Renal cortex interstitium (tissue), 11 donors: ENCODE measurements around the gene ANKRD29. TPM values are rescaled to one million over a fixed set of nuclear protein-coding genes. Genes with fewer than 3 reads are reported as not detected.
"Not testable (repeated sequence)": the region's sequence is repeated elsewhere in the genome, so short reads cannot be mapped to it uniquely, and the experiment has no call there.

ENCODE experiments used
- DNase-seq, 11 donors: peaks; one replicate each; pipeline ENCODE4 v3.0.0-alpha.2; 2013; ENCODE audit warnings: low read depth in 9 of 11, low spot score in 4 of 11; ENCODE audit errors: extremely low read depth in 1 of 11
- polyA plus RNA-seq, 3 donors: library from polyadenylated mRNA; unstranded; fragments of 120-200 nt; gene quantifications; one replicate each; pipeline ENCODE4 v1.2.1, GENCODE V29; 2013; ENCODE audit not compliant: insufficient read length in 3 of 3

The ANKRD29 gene
- polyA plus RNA-seq, 3 donors, result 0.72 to 1.3 (median 0.95) TPM

- DNase-seq, result no peak
These were observed 10.5 kb downstream of the ANKRD29 start for GRCh38 chr18:23652232-23652631.

- no peak for DNase-seq
These were observed 11.5 kb downstream of the ANKRD29 start for GRCh38 chr18:23650968-23651927.

DNA sequence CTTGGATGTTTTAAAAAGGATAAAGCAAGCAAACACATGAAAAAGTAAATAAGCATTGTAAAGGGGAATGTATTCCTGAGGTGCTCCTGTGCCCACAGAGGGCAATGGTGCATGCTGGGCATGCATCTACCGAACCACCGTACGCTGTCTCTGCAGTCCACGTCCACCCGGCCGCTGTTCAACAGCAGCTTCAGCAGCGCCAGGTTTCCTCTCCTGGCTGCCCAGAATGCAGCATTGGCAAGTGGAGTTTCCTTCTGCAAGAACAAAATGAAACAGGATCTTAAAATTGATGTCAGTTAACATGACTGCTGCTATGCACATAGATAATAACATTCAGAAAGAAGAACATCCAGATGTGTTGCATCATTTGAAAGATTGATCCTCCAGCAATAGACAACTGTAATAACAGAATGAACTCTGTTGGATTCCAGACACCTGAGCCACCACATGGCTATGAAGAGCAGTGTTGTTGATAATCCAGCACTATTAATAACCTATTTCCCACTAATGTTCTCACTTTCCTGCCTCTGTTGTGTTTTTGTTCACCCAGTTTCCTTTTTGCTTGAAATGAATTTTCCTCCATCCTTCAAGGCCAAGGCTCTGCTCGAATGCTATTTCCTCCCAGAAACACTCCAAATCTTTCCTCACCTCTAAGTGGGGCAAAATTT lies 13.6 kb downstream of the ANKRD29 start:
- no peak for DNase-seq

GRCh38 chr18:23648456-23648855 lies 14.3 kb downstream of the ANKRD29 start:
- DNase-seq, result no peak

- no peak for DNase-seq
These were observed 16.4 kb downstream of the ANKRD29 start for GRCh38 chr18:23646282-23646681.

- no peak for DNase-seq
These were observed 17.0 kb downstream of the ANKRD29 start for GRCh38 chr18:23645568-23646175.

- DNase-seq, result no peak
These were observed 18.8 kb downstream of the ANKRD29 start for GRCh38 chr18:23643815-23644490.

DNA sequence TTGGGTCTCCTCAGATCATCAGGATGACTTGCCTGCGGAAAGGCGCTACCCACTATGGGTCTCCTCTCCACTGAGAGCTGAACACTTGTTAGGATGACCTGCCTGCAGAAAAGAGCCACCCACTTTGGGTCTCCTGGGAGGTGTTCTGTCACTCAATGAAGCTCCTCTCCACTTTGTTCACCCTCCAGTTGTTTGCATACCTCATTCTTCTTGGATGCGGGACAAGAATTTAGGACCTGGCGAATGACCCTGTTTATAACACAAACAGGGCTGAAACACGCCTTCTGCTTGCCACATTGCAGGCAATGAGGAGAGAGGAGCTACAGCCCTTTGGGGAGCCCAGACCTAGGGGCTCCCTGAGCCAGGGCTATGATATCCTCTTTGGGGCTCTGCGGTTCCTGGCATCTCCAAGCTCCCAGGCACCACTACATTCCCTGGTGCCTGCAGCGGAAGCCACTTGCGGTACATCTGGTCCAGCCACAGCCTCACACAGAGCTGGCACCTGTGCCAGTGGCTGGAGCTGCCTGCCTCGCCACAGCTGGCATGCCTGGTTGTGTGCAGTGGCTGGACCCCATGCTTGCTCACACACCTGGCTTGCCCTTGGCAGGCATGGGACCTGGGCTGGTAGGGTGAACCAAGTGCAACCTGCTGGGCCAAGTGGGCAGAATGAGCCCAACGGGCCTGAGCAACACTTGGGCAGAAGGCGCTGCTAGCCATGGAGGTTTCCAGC lies 20.6 kb downstream of the ANKRD29 start:
- no peak for DNase-seq

- DNase-seq, result no peak
These were observed 21.5 kb downstream of the ANKRD29 start for GRCh38 chr18:23641143-23641720.

- no peak for DNase-seq
These were observed 22.7 kb downstream of the ANKRD29 start for GRCh38 chr18:23640052-23640451.

- not testable (repeated sequence) for DNase-seq
These were observed 26.3 kb downstream of the ANKRD29 start for GRCh38 chr18:23636433-23636832.

DNA sequence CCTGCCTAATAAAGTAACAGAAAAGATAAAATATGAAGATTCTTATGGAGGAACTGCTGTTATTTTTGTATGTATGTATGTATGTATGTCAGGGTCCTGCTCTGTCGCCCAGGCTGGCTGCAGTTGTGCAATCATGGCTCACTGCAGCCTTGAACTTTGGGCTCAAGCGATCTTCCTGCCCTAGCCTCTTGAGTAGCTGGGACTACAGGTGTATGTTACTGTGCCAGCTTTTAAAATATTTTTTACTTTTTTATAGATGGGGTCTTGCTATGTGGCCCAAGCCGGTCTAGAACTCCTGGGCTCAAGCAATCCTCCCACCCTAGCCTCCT lies 26.7 kb downstream of the ANKRD29 start:
- DNase-seq, result no peak

DNA sequence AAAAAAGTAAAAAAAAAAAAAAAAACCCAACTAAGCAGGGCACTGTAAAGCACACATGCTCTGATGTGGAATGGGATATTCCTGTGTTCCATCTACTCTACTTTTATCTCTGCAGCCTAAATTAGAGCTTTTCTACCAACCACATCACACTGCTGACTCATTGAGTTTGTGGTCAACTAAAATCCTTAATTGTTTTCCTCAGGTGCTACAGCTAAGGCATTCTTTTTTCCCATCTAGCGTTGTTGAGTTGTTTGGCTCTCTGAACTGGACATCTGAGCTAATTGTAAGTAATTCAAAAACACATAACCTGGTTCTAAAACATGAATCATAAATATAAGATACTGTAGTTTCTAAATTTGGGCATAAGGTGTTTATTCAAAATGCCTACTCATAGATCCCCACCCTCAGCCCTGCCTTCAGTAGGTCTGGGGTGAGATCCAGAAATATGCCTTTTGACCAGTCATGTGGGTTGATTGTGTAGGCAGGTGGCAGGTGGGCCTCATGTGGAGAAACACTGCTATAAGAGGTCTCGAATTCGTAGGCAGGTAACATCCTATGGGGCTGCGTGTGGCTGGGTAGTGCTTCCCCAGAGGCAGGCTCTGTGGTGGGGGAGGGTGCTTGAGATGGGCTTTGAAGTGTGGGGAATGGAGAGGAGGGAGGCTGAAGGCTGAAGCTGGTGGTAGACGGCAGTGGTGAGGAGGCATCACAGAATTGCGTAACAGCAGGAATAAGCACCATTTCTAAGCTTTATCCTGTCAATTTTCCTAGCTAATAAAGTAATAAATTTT lies 27.2 kb downstream of the ANKRD29 start:
- DNase-seq, result no peak

GRCh38 chr18:23634692-23635091 lies 28.0 kb downstream of the ANKRD29 start:
- no peak for DNase-seq

DNA sequence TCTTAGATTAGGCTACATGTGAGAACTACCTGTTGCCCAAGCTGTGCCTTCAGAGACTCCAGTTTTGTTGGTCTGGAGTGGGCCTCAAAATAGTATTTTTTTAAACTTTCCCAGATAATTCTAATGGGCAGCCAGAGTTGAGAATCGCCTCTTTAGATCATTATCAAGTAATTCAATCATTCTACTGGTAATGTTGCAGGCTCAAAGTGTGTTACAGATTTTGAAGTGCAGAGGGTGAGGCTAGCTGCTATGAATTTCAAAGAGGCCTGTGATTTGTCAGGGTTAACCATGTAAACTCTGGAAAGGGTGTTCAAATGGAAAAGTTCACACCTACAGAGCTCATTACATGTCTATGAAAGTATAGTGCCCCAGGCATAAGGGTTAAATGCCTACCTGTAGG lies 30.1 kb downstream of the ANKRD29 start:
- DNase-seq, result no peak

- no peak for DNase-seq
These were observed 31.0 kb downstream of the ANKRD29 start for GRCh38 chr18:23631746-23632145.

- DNase-seq, result no peak
These were observed 31.4 kb downstream of the ANKRD29 start for GRCh38 chr18:23631312-23631711.

GRCh38 chr18:23629444-23629946 lies 33.2 kb downstream of the ANKRD29 start:
- DNase-seq, result no peak
